ENCODE measurements around the gene PSMD14. TPM values are rescaled to one million over a fixed set of nuclear protein-coding genes. Genes with fewer than 3 reads are reported as not detected.
A peak's percentile ranks its signal among the peaks of the same experiment; 100 is the strongest.

Gene PSMD14
- total and polyA plus RNA-seq, 2 of the 8 experiments (the other 6 are each of a cell fraction or from before 2014, with no cell fraction given): 53.9 to 88.7 TPM

DNA sequence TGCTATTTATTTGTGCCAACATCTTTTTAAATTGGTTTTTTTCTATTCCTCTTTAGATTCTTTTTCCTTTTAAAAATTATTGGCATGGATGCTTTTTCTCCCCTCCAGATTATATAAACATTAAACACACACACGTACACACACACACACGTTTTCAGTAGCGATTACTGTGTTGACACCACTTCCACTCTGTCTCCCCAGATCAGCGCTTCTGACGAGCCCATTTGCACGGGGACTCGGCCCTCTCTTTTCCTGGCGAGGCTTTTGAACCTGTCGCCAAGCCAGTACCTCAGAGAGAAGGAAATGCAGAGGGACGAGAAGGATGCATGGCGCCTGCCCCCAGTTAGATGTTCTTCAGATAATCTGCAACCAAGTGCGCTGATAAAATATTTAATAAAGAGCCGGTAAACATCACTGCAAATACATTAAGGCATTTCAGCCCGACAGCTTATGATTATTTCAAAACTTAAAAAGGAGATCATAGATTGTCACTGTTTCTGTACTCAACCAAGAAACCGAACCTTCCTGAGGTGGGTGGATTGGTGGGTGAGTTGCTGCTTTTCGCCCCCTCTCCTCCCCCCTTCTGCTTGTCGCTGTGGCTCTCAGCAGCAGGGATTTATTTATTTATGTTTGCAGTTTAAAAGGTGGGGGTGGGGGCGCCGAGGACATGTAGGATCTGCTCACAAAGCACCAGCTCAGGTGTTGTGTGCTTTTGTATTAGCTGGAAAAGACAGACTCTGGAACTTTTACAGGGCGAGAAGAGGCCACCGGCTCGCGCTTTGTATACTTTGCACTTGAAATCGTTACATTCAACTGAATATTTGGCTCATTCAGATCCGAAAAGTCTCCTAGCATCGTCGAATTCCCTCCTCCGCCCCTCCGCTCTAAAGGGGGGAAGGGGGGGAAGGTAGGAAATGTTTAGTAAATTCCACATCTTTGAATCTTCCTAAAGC, 107.1 kb downstream of the PSMD14 start:
- Histone ChIP-seq H2BK120ac (replicated peaks; ENCODE audit: low read depth, low read length) (no peak overlapping the region), H3K27me3 (replicated peaks in 1 of 4; ENCODE audit: control insufficient read depth in 3 of 4, extremely low read depth in 1 of 4, insufficient read depth in 3 of 4, low read length in 3 of 4) (peaks cover 48 to 75% (median 65%) of the 10 kb centered on the region in 4 experiments), H3K36me3 (ENCODE audit: control insufficient read depth in 2 of 4, insufficient read depth in 4 of 4, low read length in 3 of 4) (peaks cover 0 to 4% (median 1%) of the 10 kb centered on the region in 4 experiments; a peak in 2 of 8 replicates), H2BK20ac (ENCODE audit: low read length) (no peak overlapping the region), H2AFZ (ENCODE audit: low read length) (no peak overlapping the region), H3K9ac (replicated peaks in 1 of 4; ENCODE audit: extremely low read depth in 1 of 4, low read depth in 3 of 4, low read length in 3 of 4) (no peak overlapping the region), H2BK15ac (ENCODE audit: low read length) (no peak overlapping the region), H4K20me1 (replicated peaks in 1 of 2; ENCODE audit: control insufficient read depth in 1 of 2, insufficient read depth in 2 of 2, low read length in 2 of 2) (peaks cover 2 to 21% of the 10 kb centered on the region in 2 experiments), H2BK5ac (ENCODE audit: low read depth, low read length) (no peak overlapping the region), H2BK12ac (ENCODE audit: low read depth, low read length) (no peak overlapping the region), H3K9me3 (ENCODE audit: insufficient read depth in 2 of 2, low read depth in 1 of 2, low read length in 1 of 2) (no peaks in the 10 kb centered on the region), H3K56ac (replicated peaks; ENCODE audit: insufficient read length, low read depth, low read length) (no peak overlapping the region), H3K79me1 (ENCODE audit: low read depth, low read length) (no peaks in the 10 kb centered on the region), H3K4me2 (ENCODE audit: insufficient read depth in 1 of 2, low read depth in 2 of 2, low read length in 2 of 2) (peak overlapping the region; percentile 85 to 86), H4K91ac (replicated peaks; ENCODE audit: insufficient read length, low read length) (no peak overlapping the region), H2AK5ac (ENCODE audit: low read depth, low read length) (no peak overlapping the region), H3K4ac (replicated peaks; ENCODE audit: insufficient read length, low read depth, low read length) (no peak overlapping the region), H3K4me3 (ENCODE audit: extremely low read depth in 1 of 4, insufficient read depth in 2 of 4, low read depth in 3 of 4, low read length in 4 of 4) (peak overlapping the region; percentile 17 to 60 (median 44); a peak in 7 of 8 replicates), H3K27ac (ENCODE audit: low read depth, low read length) (no peak overlapping the region), H4K5ac (ENCODE audit: insufficient read length, low read depth, low read length) (no peak overlapping the region), H3K14ac (ENCODE audit: insufficient read length) (no peak overlapping the region), H3K79me2 (ENCODE audit: control insufficient read depth in 1 of 2, insufficient read depth in 2 of 2, low read length in 2 of 2) (no peaks in the 10 kb centered on the region), H3K4me1 (replicated peaks in 1 of 4; ENCODE audit: control insufficient read depth in 3 of 4, insufficient read depth in 4 of 4, low read length in 3 of 4) (peaks cover 14 to 27% (median 22%) of the 10 kb centered on the region in 4 experiments), H3K23me2 (ENCODE audit: low read depth, low read length) (peaks cover 8% of the 10 kb centered on the region; the same call in 1 of the 2 replicates), H4K8ac (ENCODE audit: extremely low read depth, insufficient read depth, low read length) (peak overlapping the region; percentile 19), H3K23ac (ENCODE audit: insufficient read length) (no peak overlapping the region), H3K18ac (ENCODE audit: extremely low read depth, low read length) (peak overlapping the region; percentile 2; the same call in 1 of the 2 replicates)
- DNase-seq (ENCODE audit: low read depth in 1 of 2, low spot score in 2 of 2) (no peak), FAIRE-seq (no peak)
- POLR2A ChIA-PET (ENCODE audit: partially characterized antibody): interaction anchor here (1.0 to 2.2 kb wide), 5 partner anchors 9 to 170 kb away, joined by 3 to 8 read pairs (median 3); partner anchors contain the start of gene PSMD14
- CTCF ChIA-PET (ENCODE audit: partially characterized antibody): interaction anchor here (0.5 to 3.0 kb wide), 7 partner anchors 9 to 731 kb away, joined by 3 to 16 read pairs (median 4); partner anchors contain the start of gene PSMD14
- WGBS, 2 experiments (ENCODE audit: extremely low coverage in 1 of 2, insufficient coverage in 1 of 2, insufficient read length in 1 of 2, insufficient replicate concordance in 2 of 2, low coverage in 1 of 2, low lambda C conversion rate in 2 of 2, missing lambda C conversion rate in 1 of 2): 5% methylated on average over 28 of the region's 29 CpGs; no CpG with 5 or more reads in 1 of the 2 experiments
- no peak for TF ChIP-seq ASH2L (IDR thresholded peaks at IDR 0.05; ENCODE audit: low read length)
- TF ChIP-seq JUND (IDR thresholded peaks at IDR 0.05; ENCODE audit: low read length): no peak
- TF ChIP-seq TAF7 (optimal IDR thresholded peaks at IDR 0.05; ENCODE audit: borderline replicate concordance, low read depth, low read length): no peak
- TF ChIP-seq, protein P1, sequence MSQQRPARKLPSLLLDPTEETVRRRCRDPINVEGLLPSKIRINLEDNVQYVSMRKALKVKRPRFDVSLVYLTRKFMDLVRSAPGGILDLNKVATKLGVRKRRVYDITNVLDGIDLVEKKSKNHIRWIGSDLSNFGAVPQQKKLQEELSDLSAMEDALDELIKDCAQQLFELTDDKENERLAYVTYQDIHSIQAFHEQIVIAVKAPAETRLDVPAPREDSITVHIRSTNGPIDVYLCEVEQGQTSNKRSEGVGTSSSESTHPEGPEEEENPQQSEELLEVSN (IDR thresholded peaks at IDR 0.05): 0 out of 2 replicates have a peak, but pooled peaks have one; percentile 1
- TF ChIP-seq BCL11A (IDR thresholded peaks at IDR 0.05; ENCODE audit: low read depth in 2 of 2, low read length in 2 of 2): no peak
- TF ChIP-seq HDAC6 (IDR thresholded peaks at IDR 0.05; ENCODE audit: low read depth, low read length): no peak
- TF ChIP-seq GABPA (IDR thresholded peaks at IDR 0.05; ENCODE audit: borderline replicate concordance, insufficient read depth, low read length): no peak
- TF ChIP-seq CEBPB (IDR thresholded peaks at IDR 0.05; ENCODE audit: low read depth, low read length): no peak
- TF ChIP-seq BACH1 (IDR thresholded peaks at IDR 0.05; ENCODE audit: low read length): no peak
- no peak for TF ChIP-seq ZNF274 (IDR thresholded peaks at IDR 0.05; ENCODE audit: borderline replicate concordance, extremely low read depth, low read length)

All from H1 (cell line).